Ascending aorta (tissue), 2 donors: ENCODE results near the gene GPR17. TPM values are rescaled to one million over a fixed set of nuclear protein-coding genes. Genes with fewer than 3 reads are reported as not detected.

ENCODE experiments used
- DNase-seq, 2 donors: peaks; one replicate each; pipeline ENCODE4 v3.0.0-alpha.2; 2019; ENCODE audit warnings: low spot score in 2 of 2
- H3K27ac ChIP-seq, 2 donors: fragments of 200-600 bp; sonication (generic); one replicate each; pipeline ENCODE4 v1.5.1; 2016 to 2017; ENCODE audit warnings: mild to moderate bottlenecking in 1 of 2
- H3K27me3 ChIP-seq: fragments of 200-600 bp; sonication (generic); one replicate; pipeline ENCODE4 v1.5.1; 2017
- H3K36me3 ChIP-seq, 2 donors: fragments of 200-600 bp; sonication (generic); one replicate each; pipeline ENCODE4 v1.5.1; 2016
- H3K4me1 ChIP-seq, 2 donors: fragments of 200-600 bp; sonication (generic); one replicate each; pipeline ENCODE4 v1.5.1; 2016 to 2017; ENCODE audit warnings: mild to moderate bottlenecking in 1 of 2
- H3K4me3 ChIP-seq, 2 donors: fragments of 200-600 bp; sonication (generic); one replicate each; pipeline ENCODE4 v1.5.1; 2016 to 2017; ENCODE audit warnings: mild to moderate bottlenecking in 1 of 2
- H3K9me3 ChIP-seq, 2 donors: fragments of 200-600 bp; sonication (generic); one replicate each; pipeline ENCODE4 v1.5.1; 2016
- CTCF ChIP-seq, 3 experiments: fragments of 200-600 bp in 2 of 3; fragments of 450-650 bp in 1 of 3; sonication (generic) in 2 of 3; IDR thresholded peaks; one replicate each; pipeline ENCODE4 v1.5.1; 2016 to 2019; ENCODE audit warnings: antibody characterized with exemption in 3 of 3, mild to moderate bottlenecking in 1 of 3, moderate library complexity in 1 of 3
- intact Hi-C: fragments of 100-400 bp; cut with DNase I; formaldehyde crosslinking; loops from one replicate; pipeline ENCODE4 v1.15.1; 2023
- total RNA-seq: library from RNA; depleted of rRNA; stranded (reverse); fragments of >200 nt; gene quantifications from one replicate; pipeline ENCODE4 v1.1.0, GENCODE V29; 2016

The GPR17 gene
- total RNA-seq, 1 donor from 2014 or later, result not detected

DNA sequence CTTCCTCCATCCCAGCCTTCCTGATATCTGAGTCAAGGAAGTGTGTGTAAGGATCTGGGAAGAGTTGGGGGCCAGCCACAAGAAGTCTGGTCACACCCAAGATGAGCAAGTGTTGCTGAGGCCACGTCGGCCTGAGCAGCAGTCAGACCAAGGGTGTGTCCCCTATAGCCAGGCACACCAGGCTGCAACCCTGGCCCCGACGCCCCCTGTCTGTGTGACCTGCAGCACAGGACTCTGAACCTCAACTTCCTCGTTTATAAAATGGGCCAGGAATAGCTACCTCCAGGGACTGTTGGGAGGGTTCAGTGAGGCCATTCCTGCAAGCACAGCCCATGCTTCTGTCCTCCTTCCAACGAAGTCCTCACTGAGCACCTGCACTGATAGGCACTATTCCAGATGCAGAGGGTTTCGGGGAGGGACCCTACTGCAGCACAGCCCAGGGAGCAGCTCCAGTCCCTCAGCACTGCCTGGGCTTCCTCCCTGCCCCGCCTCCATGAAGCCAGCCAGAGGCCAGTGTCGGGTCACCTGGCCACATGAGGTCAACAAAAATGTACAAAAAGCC is 16.1 kb downstream of the GPR17 start:
- intact Hi-C loops, result no loop called here
- Histone ChIP-seq H3K27ac (peak overlapping the region; percentile 60 to 82), H3K4me3 (no peak overlapping the region), H3K9me3 (no peaks in the 10 kb centered on the region), H3K36me3 (peaks cover 4 to 12% of the 10 kb centered on the region in 2 donors), H3K4me1 (peaks cover 43 to 76% of the 10 kb centered on the region in 2 donors), H3K27me3 (no peaks in the 10 kb centered on the region)
- DNase-seq, result peak in 1 of 2 donors; percentile 72
- TF ChIP-seq CTCF (IDR thresholded peaks at IDR 0.05), result no peak

- Histone ChIP-seq H3K4me3 (peak overlapping the region; percentile 3 to 60), H3K27ac (peak overlapping the region; percentile 58 to 73), H3K4me1 (peaks cover 43 to 77% of the 10 kb centered on the region in 2 donors), H3K9me3 (no peaks in the 10 kb centered on the region), H3K27me3 (no peaks in the 10 kb centered on the region), H3K36me3 (peaks cover 0 to 3% of the 10 kb centered on the region in 2 donors)
- peak in 1 of 2 donors; percentile 62 for DNase-seq
- TF ChIP-seq CTCF (IDR thresholded peaks at IDR 0.05), result no peak
- intact Hi-C loops, result no loop called here
Observed at GRCh38 chr2:127662937-127663565, 17.1 kb downstream of the GPR17 start.

DNA sequence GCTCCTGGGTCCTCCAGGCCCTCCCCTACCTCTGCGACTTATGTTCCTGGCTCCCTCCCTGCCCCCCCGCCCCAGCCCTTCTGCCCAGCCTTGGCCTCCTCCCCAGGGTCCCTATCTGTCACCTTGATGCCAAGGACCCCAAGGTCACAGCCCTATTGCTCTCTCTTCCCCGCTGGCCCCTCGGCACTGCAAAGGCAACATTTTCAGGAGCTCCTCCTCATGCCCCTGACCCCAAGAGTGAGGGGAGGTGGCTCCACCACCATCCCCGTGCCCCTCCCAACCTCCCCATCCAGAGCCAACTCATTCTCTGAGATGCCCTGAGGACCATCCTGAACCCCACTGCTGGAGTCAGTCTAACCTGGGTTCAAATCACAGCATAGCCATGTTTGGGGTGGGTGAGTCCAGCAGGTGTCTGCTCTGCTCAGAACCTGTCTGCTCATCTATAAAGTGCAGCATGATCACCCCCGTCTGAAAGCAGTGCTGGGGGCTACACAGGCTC is 17.7 kb downstream of the GPR17 start:
- no peaks in the 10 kb centered on the region for H3K9me3 ChIP-seq
- DNase-seq, result peak in 1 of 2 donors; percentile 61
- peak overlapping the region; percentile 52 to 60 for H3K4me3 ChIP-seq
- intact Hi-C loops, result no loop called here
- no peak for TF ChIP-seq CTCF (IDR thresholded peaks at IDR 0.05)
- H3K27me3 ChIP-seq, result no peaks in the 10 kb centered on the region
- H3K4me1 ChIP-seq, result peaks cover 40 to 72% of the 10 kb centered on the region in 2 donors
- peak overlapping the region; percentile 58 to 73 for H3K27ac ChIP-seq
- H3K36me3 ChIP-seq, result peaks cover 0 to under 1% of the 10 kb centered on the region in 2 donors

GRCh38 chr2:127664065-127664894 is 18.3 kb downstream of the GPR17 start:
- Histone ChIP-seq H3K4me3 (peak overlapping the region; percentile 52 to 60), H3K4me1 (peaks cover 34 to 70% of the 10 kb centered on the region in 2 donors), H3K9me3 (no peaks in the 10 kb centered on the region), H3K27ac (peak overlapping the region; percentile 58 to 73), H3K36me3 (no peaks in the 10 kb centered on the region), H3K27me3 (no peaks in the 10 kb centered on the region)
- TF ChIP-seq CTCF (IDR thresholded peaks at IDR 0.05), result no peak
- intact Hi-C loops, result no loop called here
- peak in 1 of 2 donors; percentile 63 for DNase-seq

GRCh38 chr2:127664895-127665225 is 18.9 kb downstream of the GPR17 start:
- Histone ChIP-seq H3K4me1 (peaks cover 28 to 64% of the 10 kb centered on the region in 2 donors), H3K27me3 (no peaks in the 10 kb centered on the region), H3K27ac (peak overlapping the region; percentile 58 to 73), H3K4me3 (peak overlapping the region; percentile 52 to 60), H3K9me3 (no peaks in the 10 kb centered on the region), H3K36me3 (no peaks in the 10 kb centered on the region)
- intact Hi-C loops, result no loop called here
- TF ChIP-seq CTCF (IDR thresholded peaks at IDR 0.05), result no peak
- no peak for DNase-seq
